GM18502 (cell line): ENCODE data around the gene CARS1.
"Not testable (repeated sequence)": the region's sequence is repeated elsewhere in the genome, so short reads cannot be mapped to it uniquely, and the experiment has no call there.

Experiments used
- ATAC-seq: cut with Tn5 transposase; IDR thresholded peaks from one replicate; pipeline ENCODE4 v1.9.1; 2021; ENCODE audit warnings: mild to moderate bottlenecking; ENCODE audit not compliant: unreplicated experiment, poor library complexity

CARS1 gene

DNA sequence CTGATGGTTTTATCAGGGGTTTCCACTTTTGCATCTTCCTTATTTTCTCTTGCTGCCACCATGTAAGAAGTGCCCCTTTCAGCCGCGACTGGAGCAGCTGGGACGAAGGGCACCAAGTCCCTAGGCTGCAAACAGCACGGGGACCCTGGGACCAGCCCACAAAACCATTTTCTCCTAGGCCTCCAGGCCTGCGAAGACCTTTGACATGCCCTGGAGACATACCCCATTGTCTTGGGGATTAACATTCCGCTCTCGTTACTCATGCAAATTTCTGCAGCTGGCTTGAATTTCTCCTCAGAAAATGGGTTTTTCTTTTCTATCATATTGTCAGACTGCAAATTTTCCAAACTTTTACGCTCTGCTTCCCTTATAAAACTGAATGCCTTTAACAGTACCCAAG is 6.7 kb upstream of the CARS1 start:
- not testable (repeated sequence) for ATAC-seq

DNA sequence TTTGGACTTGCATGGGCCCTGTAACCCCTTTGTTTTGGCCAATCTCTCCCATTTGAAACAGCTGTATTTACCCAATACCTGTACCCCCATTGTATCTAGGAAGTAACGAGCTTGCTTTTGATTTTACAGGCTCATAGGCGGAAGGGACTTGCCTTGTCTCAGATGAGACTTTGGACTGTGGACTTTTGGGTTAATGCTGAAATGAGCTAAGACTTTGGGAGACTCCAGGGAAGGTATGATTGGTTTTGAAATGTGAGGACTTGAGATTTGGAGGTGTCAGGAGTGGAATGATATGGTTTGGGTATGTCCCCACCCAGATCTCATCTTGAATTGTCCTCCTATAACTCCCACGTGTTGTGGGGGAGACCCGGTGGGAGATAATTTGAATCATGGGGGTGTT is 6.2 kb upstream of the CARS1 start:
- not testable (repeated sequence) for ATAC-seq

- no peak for ATAC-seq
Observed at GRCh38 chr11:3060436-3061025, 3.3 kb upstream of the CARS1 start.

DNA sequence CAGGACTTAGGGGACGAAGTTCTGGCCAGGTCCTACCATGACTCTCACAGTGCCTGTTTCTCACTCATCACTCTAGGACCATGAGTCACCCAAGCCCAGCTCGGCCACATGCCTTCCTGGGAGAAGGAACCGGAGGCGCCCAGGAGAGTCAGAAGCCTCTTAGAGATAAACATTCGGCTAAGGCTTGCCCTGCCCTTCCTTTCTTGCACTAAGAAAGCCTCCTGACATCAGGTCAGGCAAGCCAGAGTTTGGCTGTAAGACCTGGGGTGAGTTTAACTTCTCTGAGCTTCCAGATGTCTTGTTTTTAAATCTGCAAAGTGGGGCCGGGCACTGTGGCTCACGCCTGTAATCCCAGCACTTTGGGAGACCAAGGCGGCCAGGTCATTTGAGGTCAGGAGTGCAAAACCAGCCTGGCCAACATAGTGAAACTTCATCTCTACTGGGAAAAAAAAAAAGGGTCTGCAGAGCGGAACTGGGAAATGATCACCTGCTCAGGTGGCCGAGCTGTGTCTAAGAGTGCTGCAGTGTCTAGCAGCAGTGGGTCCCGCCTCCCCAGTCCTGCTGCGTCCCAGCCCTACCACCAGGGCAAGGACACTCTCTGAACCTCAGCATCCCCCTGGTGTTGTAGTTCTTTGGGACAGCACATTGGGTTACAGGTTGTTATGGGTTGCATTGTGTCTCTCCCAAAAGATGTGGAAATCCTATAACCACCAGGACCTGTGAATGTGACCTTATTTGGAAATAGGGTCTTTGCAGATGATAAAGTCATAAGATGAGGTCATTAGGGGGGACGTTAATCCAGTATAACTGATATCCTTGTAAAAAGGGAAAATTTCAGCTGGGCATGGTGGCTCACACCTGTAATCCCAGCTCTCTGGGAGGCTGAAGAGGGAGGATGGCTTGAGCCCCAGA is 1.8 kb upstream of the CARS1 start:
- ATAC-seq = no peak

DNA sequence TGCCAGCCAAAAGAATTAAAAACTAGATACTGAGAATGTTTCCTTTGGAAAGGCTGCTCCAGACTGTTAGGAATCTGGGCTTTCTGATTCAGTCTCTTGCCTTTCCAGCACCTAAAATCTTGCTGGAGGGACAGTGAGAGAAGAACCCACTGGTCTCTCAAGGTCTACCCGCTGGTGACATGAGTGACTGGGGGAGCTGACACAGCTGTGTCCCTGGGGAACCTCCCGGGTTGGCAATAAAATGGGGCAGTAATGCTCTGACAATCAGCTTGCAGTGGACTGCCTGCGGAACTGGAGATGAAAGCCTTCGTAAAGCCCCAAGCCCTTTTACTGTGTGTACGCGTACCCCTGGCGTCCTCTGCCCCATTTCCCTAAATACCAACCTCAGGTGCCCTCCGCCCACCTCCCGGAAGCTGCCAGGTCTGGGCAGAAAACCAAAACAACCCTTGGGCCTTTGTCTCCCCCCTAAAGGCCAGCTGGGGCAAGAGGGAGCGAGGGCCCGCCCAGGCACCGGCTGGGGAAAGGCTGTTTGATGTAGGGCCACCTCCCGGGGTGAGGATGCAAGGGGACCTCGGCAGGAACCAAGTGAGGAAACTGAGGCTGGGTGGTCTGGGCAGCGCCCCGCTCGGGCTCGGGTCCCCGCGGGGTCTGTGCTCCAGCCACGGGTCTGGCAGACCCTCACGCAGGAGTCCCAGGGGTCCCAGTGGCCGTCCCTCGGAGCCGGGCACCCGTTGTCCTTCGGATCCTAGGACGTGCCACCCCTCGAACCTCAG is 741 bp downstream of the CARS1 start:
- peak; percentile 8 for ATAC-seq

DNA sequence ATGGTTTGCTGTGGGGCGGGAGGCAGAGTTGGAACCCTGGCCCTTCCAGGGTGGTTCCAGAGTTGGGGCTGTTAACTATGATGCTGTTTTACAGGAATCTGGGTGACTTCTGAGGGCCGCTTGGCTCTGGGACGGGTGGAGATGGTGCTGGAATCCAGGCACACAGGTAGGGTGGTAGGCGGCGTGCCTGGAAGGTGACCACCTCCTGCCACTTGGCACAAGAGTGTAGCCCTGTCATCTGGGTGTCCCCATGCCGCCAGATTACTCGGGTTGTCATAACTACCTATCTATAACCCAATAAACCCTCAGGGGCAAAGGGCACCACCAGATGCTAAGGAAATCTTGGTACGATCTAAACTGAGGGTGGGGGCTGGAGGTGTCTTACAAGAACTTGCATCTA is 1.3 kb downstream of the CARS1 start:
- no peak for ATAC-seq

- no peak for ATAC-seq
Observed at GRCh38 chr11:3052567-3052966, 4.7 kb downstream of the CARS1 start.

- ATAC-seq = no peak
Observed at GRCh38 chr11:3052109-3052479, 5.1 kb downstream of the CARS1 start.

DNA sequence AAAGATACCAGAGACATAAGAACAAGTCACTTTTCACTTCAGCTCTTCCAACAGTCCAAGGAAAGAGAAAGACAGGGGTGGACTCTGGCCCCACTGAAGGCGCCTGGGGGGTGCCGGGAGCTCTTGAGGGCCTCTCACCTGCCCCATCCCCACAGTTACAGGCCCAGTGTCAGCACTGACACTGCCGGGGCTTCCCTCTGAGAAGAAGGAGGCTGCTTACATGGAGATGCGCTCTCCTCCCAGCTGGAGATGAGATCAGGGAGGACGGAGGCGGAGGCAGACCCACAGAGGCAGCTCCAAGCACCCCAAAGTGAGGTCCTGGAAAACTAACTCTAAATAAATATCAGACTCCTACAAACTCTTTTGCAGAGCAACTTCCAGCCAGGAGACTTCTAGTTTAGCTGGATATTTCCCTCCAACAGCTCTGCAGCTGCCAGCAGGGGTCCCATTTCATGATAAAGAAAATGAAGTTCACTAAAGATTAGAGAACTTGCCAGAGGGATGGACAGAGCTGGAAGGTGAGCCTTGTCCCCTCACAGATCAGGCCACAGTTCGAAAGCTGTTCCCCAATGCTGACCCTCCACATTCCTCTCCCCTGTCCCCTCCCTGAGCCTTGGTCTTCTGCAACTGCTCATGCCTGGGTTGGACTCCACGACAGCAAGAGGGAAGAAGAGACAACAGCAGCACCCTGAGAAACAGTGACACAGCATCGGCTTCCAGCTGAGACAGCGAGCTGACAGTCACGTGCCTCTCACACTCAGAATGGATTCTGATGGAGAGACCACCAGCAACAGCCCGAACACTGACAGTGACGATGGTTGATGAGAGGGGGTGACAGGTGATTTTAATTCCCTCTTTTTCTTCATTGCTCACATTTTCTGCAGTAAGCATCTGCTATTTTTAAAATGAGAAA is 5.8 kb downstream of the CARS1 start:
- no peak for ATAC-seq

- no peak for ATAC-seq
Observed at GRCh38 chr11:3050386-3051195, 6.6 kb downstream of the CARS1 start.

GRCh38 chr11:3049430-3050243 is 7.6 kb downstream of the CARS1 start:
- peak; percentile 92 for ATAC-seq

DNA sequence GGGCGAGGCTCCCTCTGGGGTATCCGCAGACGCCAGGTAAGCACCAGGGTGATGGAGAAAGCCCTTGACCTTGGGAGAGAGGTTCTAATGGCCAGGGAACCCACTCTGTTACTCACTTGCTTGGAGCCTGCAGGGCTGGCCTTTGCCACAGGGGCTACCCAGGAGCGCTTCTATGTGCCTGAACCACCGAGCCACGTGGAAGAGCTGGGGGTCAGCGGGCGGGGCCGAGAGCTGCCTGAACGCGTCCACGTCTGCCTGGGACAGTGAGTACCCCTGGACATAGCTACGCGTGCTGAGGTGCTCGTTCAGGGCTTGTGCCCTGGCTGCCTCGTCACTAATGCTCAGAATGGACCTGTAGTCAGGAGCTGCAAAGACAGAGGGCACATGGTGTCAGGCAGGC is 9.6 kb downstream of the CARS1 start:
- ATAC-seq = no peak

- no peak for ATAC-seq
Observed at GRCh38 chr11:3046641-3047040, 10.6 kb downstream of the CARS1 start.

DNA sequence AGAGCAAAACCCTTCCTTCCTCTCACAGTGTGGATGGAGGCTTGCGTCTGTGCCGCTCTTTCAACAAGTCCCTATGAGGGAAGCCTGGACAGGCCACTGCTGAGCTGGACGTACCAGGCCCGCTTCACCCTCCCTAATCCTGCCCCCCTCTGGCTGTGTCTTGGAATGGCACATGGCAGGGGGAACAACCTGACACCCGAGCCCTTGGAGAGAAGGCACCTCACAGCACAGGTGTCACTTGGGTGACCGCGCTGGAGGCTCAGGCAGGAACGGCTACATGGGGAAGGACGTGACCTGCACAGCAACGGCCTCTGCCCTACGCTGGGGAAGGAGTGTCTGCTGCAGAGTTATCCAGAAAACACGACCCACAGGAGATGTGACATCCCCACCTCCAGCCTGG is 11.0 kb downstream of the CARS1 start:
- ATAC-seq = no peak

DNA sequence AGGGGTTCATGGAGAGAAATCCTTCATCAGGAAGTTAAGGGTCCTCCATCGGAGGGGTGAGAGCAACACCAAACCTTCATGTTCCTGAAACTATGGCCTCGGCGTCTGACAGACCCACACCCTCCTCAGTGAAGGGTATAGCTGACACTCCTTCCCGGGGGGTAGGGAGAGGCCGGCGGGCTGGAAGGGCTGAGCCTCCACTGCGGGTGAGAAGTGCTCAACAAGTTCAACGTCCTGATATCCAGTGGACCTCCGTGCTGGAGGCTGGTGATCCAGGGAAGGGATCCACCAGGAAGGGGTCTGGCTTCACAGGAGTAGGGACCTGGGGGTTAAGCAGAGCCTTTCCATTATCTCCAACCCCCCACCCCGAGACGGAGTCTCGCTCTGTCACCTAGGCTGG is 12.3 kb downstream of the CARS1 start:
- ATAC-seq = no peak

DNA sequence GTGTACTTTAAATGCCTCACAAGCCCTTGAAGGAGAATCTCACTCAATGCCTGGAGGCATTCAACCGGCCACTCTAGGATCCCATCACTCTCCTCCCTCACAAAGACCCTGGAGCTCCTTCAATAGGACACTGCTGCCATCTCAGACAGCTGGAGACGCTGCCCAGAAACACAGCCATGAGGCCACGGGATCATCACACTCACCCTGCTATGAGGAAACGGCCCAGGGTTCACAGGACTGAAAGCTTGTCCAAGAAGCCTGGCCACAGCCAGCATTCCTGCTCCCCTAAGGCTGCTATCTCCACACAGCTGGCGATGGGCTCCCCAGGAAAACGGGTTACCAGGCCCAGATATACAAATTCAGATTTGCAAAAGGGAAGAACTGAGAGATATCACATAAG is 13.2 kb downstream of the CARS1 start:
- no peak for ATAC-seq

- no peak for ATAC-seq
Observed at GRCh38 chr11:3043315-3043871, 13.8 kb downstream of the CARS1 start.
